Ovary (tissue), 3 donors: ENCODE data around the gene CMIP.
"Not testable (repeated sequence)": the region's sequence is repeated elsewhere in the genome, so short reads cannot be mapped to it uniquely, and the experiment has no call there.

Source experiments
- EP300 ChIP-seq: sonication (generic); formaldehyde crosslinking; IDR thresholded peaks from one replicate; pipeline ENCODE4 v1.6.1; 2017; ENCODE audit warnings: antibody characterized with exemption
- TF ChIP-seq, protein P1 (sequence below), 3 donors: fragments of 450-650 bp in 2 of 3; fragments of 200-600 bp in 1 of 3; IDR thresholded peaks; one replicate each; pipeline versions ENCODE4 v1.5.1 to v1.8.0; 2016 to 2022; ENCODE audit warnings: antibody characterized with exemption in 3 of 3, mild to moderate bottlenecking in 1 of 3
- donor health status: DM: no; HTN: no; CAD: no.

DNA sequence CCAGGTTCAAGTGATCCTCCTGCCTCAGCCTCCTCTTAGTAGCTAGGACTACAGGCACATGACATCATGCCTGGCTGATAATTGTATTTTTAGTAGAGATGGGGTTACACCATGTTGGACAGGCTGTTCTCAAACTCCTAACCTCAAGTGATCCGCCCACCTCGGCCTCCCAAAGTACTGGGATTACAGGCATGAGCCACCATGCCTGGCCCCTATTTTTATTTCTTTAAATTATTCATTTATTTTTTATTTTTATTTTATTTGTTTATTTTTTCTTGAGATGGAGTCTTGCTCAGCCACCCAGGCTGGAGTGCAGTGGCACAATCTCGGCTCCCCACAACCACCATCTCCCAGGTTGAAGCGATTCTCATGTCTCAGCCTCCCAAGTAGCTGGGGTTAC, 80.3 kb downstream of the CMIP start:
- TF ChIP-seq, protein P1, sequence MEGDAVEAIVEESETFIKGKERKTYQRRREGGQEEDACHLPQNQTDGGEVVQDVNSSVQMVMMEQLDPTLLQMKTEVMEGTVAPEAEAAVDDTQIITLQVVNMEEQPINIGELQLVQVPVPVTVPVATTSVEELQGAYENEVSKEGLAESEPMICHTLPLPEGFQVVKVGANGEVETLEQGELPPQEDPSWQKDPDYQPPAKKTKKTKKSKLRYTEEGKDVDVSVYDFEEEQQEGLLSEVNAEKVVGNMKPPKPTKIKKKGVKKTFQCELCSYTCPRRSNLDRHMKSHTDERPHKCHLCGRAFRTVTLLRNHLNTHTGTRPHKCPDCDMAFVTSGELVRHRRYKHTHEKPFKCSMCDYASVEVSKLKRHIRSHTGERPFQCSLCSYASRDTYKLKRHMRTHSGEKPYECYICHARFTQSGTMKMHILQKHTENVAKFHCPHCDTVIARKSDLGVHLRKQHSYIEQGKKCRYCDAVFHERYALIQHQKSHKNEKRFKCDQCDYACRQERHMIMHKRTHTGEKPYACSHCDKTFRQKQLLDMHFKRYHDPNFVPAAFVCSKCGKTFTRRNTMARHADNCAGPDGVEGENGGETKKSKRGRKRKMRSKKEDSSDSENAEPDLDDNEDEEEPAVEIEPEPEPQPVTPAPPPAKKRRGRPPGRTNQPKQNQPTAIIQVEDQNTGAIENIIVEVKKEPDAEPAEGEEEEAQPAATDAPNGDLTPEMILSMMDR (IDR thresholded peaks at IDR 0.05) = not testable (repeated sequence)
- TF ChIP-seq EP300 = not testable (repeated sequence)
